Chondrocyte (in vitro differentiated cells): ENCODE measurements around the gene PANK4. TPM values are rescaled to one million over a fixed set of nuclear protein-coding genes. Genes with fewer than 3 reads are reported as not detected.

Experiments used
- DNase-seq: peaks from one replicate; pipeline ENCODE4 v3.0.0; 2021; ENCODE audit warnings: mixed read lengths, low spot score
- H3K27ac Mint-ChIP-seq: one replicate; pipeline ENCODE4 v1.8.0; 2021; ENCODE audit warnings: mild to moderate bottlenecking, moderate library complexity, mixed read lengths; ENCODE audit not compliant: unreplicated experiment
- H3K27me3 Mint-ChIP-seq: 2 replicates; pipeline ENCODE4 v1.8.0; 2021; ENCODE audit warnings: low read depth, mixed read lengths
- H3K36me3 Mint-ChIP-seq: 2 replicates; pipeline ENCODE4 v1.8.0; 2021; ENCODE audit warnings: low read depth, mixed read lengths
- H3K4me1 Mint-ChIP-seq: 2 replicates; pipeline ENCODE4 v1.8.0; 2021; ENCODE audit warnings: low read depth, mild to moderate bottlenecking, mixed read lengths
- H3K4me3 Mint-ChIP-seq: one replicate; pipeline ENCODE4 v1.8.0; 2021; ENCODE audit warnings: mild to moderate bottlenecking, moderate library complexity, mixed read lengths; ENCODE audit not compliant: unreplicated experiment
- H3K9me3 Mint-ChIP-seq: 2 replicates; pipeline ENCODE4 v1.8.0; 2021; ENCODE audit warnings: low read depth, mixed read lengths
- CTCF ChIP-seq: fragments of 200-600 bp; sonication (generic); IDR thresholded peaks from 2 replicates; pipeline ENCODE4 v1.5.0; 2021; ENCODE audit warnings: antibody characterized with exemption, mild to moderate bottlenecking, moderate library complexity
- total RNA-seq: library from RNA; stranded (reverse); gene quantifications from 3 replicates; pipeline ENCODE4 v1.2.1, GENCODE V29; 2021

The PANK4 gene
- total RNA-seq, 1 donor from 2014 or later: 19.6 TPM

- no peak overlapping the region for H3K27ac Mint-ChIP-seq
- TF ChIP-seq CTCF: no peak
- peaks cover 15% of the 10 kb centered on the region for H3K4me1 Mint-ChIP-seq
- peaks cover 13% of the 10 kb centered on the region for H3K36me3 Mint-ChIP-seq
- H3K4me3 Mint-ChIP-seq: no peak overlapping the region
- no peaks in the 10 kb centered on the region for H3K9me3 Mint-ChIP-seq
- DNase-seq: no peak
- no peaks in the 10 kb centered on the region for H3K27me3 Mint-ChIP-seq
Observed at GRCh38 chr1:2519729-2520128, 6.7 kb downstream of the PANK4 start.

- TF ChIP-seq CTCF: no peak
- Mint-ChIP-seq H3K27ac (no peak overlapping the region), H3K4me1 (peaks cover 9% of the 10 kb centered on the region), H3K4me3 (no peak overlapping the region), H3K36me3 (peaks cover 13% of the 10 kb centered on the region), H3K27me3 (no peaks in the 10 kb centered on the region), H3K9me3 (no peaks in the 10 kb centered on the region)
- DNase-seq: no peak
Observed at GRCh38 chr1:2519029-2519685, 7.2 kb downstream of the PANK4 start.

GRCh38 chr1:2518528-2518927 lies 7.9 kb downstream of the PANK4 start:
- Mint-ChIP-seq H3K27ac (no peak overlapping the region), H3K4me1 (peaks cover 5% of the 10 kb centered on the region), H3K36me3 (peaks cover 13% of the 10 kb centered on the region), H3K27me3 (no peaks in the 10 kb centered on the region), H3K4me3 (no peak overlapping the region), H3K9me3 (no peaks in the 10 kb centered on the region)
- DNase-seq: no peak
- TF ChIP-seq CTCF: no peak

GRCh38 chr1:2517966-2518365 lies 8.4 kb downstream of the PANK4 start:
- no peaks in the 10 kb centered on the region for H3K9me3 Mint-ChIP-seq
- peaks cover 13% of the 10 kb centered on the region for H3K36me3 Mint-ChIP-seq
- no peak for DNase-seq
- no peak overlapping the region for H3K4me3 Mint-ChIP-seq
- TF ChIP-seq CTCF: no peak
- H3K4me1 Mint-ChIP-seq: no peaks in the 10 kb centered on the region
- H3K27ac Mint-ChIP-seq: no peak overlapping the region
- no peaks in the 10 kb centered on the region for H3K27me3 Mint-ChIP-seq

GRCh38 chr1:2516946-2517345 lies 9.4 kb downstream of the PANK4 start:
- TF ChIP-seq CTCF: no peak
- Mint-ChIP-seq H3K27me3 (no peaks in the 10 kb centered on the region), H3K27ac (no peak overlapping the region), H3K4me3 (no peak overlapping the region), H3K9me3 (no peaks in the 10 kb centered on the region), H3K4me1 (no peaks in the 10 kb centered on the region), H3K36me3 (peaks cover 13% of the 10 kb centered on the region)
- no peak for DNase-seq
